ENCODE data around the gene KIAA1549. TPM values are rescaled to one million over a fixed set of nuclear protein-coding genes. Genes with fewer than 3 reads are reported as not detected.
"Not testable (repeated sequence)": the region's sequence is repeated elsewhere in the genome, so short reads cannot be mapped to it uniquely, and the experiment has no call there.

KIAA1549 gene
- total RNA-seq, 1 donor = 5.1 TPM

DNA sequence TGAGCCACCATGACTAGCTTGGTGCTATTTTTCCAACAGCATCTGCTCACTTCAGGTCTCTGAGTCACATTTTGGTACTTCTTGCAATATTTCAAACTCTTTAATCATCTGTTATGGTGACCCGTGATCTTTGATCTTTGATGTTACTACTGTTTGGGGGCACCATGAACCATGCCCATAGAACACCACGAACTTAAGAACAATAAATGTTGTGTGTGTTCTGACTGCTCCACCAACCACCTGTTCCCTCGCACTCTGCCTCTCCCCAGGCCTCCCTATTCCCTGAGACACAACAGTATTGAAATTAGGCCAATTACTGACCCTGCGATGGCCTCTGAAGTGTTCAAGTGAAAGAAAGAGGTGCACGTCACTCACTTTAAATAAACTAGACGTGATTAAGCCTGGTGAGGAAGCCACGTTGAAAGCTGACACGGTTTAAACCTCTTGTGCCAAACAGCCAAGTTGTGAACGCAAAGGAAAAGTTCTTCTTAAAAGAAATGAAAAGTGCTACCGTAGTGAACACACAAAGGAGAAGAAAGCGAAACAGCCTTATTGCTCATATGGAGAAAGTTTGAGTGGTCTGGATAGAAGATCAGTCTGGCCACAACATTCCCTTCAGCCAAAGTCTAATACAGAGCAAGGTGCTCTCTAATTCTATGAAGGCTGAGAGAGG is 156.0 kb downstream of the KIAA1549 start:
- no peak for DNase-seq (ENCODE audit: low read depth in 2 of 3, low spot score in 2 of 3)

GRCh38 chr7:138822867-138823535 is 158.2 kb downstream of the KIAA1549 start:
- DNase-seq (ENCODE audit: low read depth in 2 of 3, low spot score in 2 of 3) = no peak

DNA sequence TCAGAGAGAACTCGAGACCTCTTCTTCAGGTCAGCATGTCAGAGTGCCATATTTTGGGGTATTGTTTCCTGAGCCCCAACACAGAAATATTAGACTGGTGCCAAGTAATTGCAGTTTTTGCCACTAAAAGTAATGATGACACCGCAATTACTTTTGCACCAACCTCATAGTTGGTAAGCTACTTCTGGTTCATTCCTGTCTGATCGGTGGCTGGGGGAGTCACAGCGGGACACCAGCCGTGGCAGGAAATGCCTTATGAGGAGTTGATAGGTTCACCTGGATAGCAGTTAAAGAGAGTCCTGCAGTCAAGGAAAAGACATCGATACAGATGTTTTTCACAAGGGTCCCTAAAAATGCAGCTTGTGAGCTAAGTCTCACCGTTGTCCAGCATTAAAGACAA is 159.3 kb downstream of the KIAA1549 start:
- DNase-seq (ENCODE audit: low read depth in 2 of 3, low spot score in 2 of 3) = no peak

DNA sequence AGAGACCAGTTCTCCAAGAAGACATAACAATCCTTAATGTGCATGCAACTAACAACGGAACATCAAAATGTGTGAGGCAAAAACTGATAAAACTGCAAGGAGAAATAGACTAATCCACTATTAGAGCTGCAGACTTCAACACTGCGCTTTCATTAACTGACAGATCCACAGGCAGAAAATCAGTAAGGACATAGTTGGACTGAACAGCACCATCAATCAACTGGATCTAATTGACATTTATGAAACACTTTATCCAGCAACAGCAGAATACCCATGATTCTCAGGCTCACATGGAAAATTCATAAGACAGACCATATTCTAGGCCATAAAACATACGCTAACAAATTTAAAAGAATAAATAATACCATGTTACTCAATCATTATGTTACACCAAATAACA is 161.6 kb downstream of the KIAA1549 start:
- no peak for DNase-seq (ENCODE audit: low read depth in 2 of 3, low spot score in 2 of 3)

DNA sequence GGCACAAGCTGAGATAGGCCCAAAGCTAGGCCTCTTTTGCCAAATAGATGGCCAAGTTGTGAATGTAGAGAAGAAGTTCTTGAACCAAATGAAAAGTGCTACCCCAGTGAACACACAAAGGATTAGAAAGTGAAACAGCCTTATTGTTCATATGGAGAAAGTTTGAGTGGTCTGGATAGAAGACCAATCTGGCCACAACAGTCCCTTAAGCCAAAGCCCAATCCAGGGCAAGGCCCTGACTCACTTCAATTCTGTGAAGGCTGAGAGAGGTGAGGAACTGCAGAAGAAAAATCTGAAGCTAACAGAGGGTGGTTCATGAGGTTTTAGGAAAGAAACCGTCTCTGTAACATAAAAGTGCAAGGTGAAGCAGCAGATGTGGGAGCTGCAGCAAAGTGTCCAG is 164.5 kb downstream of the KIAA1549 start:
- no peak for DNase-seq (ENCODE audit: low read depth in 2 of 3, low spot score in 2 of 3)

DNA sequence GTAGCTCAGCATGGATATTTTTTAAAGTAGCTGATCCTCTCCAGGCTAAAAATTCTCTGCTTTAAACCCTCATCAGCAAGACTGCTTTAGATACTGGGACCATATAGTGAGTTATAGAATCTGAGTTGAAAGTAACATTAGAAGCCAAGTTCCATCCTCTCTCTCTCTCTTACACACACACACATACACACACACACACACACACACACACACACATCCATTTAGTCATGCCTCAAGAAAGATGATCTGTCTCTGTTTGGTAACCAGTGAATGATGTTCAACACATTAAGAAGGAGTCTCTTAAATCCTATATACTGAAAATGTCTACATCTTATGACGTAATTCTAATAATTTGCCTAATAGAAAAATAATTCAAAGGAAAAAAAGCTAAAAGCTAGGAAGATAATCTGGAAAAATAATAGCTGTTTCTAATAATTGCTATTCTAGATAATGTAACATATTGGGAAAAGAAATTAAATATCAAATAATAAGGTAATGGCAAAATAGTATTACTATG is 166.3 kb downstream of the KIAA1549 start:
- no peak for DNase-seq (ENCODE audit: low read depth in 2 of 3, low spot score in 2 of 3)

DNA sequence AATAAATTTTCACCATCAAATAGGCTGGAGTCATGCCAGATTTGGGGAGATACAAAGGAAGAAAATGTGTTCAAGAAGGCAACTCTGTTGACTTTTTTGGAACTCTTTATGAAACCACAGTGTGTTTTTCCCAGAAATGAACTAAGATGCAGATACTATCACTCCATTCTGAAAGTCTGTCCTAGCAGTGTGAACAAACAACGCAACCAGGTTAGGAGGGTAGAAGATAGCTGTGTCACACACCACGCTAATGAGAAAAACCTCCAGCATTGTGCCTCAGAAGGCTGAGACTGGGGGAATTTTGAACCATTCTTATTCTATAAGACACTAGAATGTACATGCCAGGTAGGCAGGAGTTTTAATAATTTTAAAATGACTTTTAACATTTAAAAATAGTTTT is 167.2 kb downstream of the KIAA1549 start:
- no peak for DNase-seq (ENCODE audit: low read depth in 2 of 3, low spot score in 2 of 3)

DNA sequence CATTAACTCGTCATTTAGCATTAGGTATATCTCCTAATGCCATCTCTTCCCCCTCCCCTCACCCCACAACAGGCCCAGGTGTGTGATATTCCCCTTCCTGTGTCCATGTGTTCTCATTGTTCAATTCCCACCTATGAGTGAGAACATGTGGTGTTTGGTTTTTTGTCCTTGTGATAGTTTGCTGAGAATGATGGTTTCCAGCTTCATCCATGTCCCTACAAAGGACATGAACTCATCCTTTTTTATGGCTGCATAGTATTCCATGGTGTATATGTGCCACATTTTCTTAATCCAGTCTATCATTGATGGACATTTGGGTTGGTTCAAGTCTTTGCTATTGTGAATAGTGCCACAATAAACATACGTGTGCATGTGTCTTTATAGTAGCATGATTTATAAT is 169.9 kb downstream of the KIAA1549 start:
- DNase-seq (ENCODE audit: low read depth in 2 of 3, low spot score in 2 of 3) = not testable (repeated sequence)

- no peak for DNase-seq (ENCODE audit: low read depth in 2 of 3, low spot score in 2 of 3)
Observed at GRCh38 chr7:138809346-138809745, 171.8 kb downstream of the KIAA1549 start.

DNA sequence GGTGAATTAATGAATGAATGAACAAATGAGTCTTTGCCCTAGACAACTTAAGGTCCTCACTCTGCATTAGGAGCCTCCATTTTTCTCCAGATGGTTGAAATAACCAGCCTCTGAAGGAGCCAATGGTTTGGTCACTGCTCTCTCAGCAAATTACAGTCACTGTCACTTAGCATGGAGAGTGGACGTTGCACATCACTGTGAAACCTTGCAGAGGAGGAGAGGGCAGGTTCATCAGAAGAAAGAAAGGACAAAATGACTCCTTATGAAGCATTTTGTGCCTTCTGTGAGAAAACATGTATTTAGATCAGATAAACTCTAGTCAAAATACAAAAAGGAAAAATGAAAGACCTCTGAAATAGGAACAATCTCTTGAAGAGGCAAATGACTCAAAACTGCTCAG is 176.6 kb downstream of the KIAA1549 start:
- DNase-seq (ENCODE audit: low read depth in 2 of 3, low spot score in 2 of 3) = no peak

DNA sequence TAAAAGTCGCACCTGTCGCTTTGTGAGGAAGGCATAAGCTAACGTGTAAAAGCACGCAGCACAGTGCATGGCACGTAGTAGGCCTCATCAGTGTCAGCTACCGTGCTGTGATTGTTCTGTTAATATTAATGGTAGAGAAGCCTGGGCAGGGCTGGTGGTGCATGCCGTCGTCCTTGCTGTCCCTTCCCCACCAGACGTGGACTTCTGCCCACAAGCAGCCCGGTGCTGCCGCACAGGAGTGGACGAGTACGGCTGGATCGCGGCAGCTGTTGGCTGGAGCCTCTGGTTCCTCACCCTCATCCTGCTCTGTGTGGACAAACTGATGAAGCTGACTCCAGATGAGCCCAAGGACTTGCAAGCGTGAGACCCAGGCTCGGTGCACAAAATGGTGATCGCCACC is 178.5 kb downstream of the KIAA1549 start:
- DNase-seq (ENCODE audit: low read depth in 2 of 3, low spot score in 2 of 3) = no peak

- no peak for DNase-seq (ENCODE audit: low read depth in 2 of 3, low spot score in 2 of 3)
Observed at GRCh38 chr7:138801256-138801655, 179.9 kb downstream of the KIAA1549 start.

GRCh38 chr7:138799336-138800000 is 181.7 kb downstream of the KIAA1549 start:
- no peak for DNase-seq (ENCODE audit: low read depth in 2 of 3, low spot score in 2 of 3)

DNA sequence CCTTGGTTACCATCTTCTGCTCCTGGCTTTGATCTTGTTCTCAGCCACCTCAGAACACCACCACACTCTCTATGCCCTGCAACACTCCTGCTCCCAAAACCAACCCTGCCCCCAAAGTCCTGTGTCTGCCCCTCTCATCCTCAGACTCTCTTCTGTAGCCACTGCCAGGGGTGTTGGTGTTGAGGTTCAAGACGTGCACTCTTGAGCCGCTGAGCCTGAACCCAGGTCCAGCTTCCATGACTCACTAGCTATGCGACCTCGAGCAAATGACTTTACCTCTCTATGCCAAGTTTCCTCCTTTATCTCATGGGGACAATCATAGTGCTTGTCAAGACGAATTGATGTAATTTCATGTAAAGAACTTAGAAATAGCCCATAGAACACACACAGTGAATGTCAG is 182.4 kb downstream of the KIAA1549 start:
- DNase-seq (ENCODE audit: low read depth in 2 of 3, low spot score in 2 of 3) = no peak

DNA sequence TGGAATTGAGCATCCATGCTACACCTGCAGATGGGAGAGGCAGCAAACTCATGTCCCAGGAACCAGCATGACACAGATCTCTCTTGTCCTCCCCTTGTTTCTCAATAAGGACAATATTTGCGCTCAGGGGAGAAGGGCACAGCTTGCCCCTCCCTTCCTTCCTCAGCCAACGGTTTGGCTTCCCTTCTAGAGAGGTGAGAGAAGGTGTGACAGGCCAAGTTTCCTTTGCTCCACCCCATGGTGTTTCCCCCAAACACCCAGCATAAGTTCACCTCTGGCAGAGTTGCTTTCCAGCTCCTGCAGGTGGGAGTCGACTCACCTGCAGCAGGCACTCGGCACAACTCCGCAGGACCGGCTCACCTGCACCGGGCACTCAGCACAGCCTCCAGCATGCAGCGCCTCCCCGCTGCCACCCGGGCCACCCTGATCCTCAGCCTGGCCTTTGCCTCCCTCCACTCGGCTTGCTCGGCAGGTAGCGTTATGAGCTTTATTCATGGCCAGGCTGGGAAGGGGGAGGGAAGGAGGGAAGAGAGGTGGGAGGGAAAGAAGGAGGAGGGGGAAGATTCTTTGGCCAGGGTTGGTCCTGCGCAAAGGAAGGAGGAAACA is 183.4 kb downstream of the KIAA1549 start, which contains the start of the genes ATP6V0A4 and TMEM213:
Gene ATP6V0A4 (minus strand): TSS at position 482 of the 606 bp plus-strand sequence. CDS start 26,949 bp downstream, outside the sequence.
Gene TMEM213 (plus strand): TSS at position 280 of the 606 bp plus-strand sequence. CDS start 111 bp downstream, at position 391.
- DNase-seq (ENCODE audit: low read depth in 2 of 3, low spot score in 2 of 3) = no peak

- not testable (repeated sequence) for DNase-seq (ENCODE audit: low read depth in 2 of 3, low spot score in 2 of 3)
Observed at GRCh38 chr7:138797046-138797445, 184.1 kb downstream of the KIAA1549 start.

GRCh38 chr7:138796038-138796615 is 185.1 kb downstream of the KIAA1549 start:
- DNase-seq (ENCODE audit: low read depth in 2 of 3, low spot score in 2 of 3) = no peak

DNA sequence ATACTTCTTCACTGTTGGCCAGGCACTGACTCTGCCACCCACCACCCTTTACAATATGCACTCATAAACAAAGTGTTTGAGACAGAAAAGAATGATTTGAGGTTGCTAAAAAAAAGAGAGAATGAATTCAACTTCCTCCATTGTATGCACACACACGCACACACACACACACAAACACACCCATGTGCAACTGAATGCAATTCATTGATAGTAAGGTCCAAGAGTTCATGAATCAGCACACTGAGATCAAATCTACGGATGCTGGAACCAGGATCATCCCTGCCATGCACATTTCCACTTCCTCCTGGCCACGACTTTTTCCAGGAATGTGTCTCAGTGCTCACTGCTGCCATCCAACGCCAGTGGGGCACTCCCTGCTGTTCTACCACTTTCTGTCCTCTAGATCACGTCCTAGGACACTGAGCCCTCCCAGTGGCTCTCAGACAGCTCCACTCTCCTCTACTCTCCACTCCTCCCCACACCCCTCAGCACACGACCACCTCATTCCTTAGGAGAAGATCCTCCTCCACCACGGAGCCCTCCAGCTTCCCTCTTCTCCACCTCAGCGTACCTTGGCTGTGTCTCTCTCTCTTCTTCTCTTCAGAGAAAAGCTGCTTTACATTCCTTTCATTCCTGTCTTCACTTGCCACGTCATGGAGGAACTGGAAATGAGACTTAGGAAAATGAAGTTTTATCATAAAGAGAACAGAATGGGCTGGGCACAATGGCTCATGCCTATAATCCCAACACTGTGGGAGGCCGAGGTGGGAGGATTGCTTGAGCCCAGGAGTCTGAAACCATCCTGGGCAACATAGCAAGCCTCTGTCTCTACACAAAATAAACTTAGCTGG is 195.4 kb downstream of the KIAA1549 start:
- peak in 1 of 3 donors; percentile 5 for DNase-seq (ENCODE audit: low read depth in 2 of 3, low spot score in 2 of 3)

DNA sequence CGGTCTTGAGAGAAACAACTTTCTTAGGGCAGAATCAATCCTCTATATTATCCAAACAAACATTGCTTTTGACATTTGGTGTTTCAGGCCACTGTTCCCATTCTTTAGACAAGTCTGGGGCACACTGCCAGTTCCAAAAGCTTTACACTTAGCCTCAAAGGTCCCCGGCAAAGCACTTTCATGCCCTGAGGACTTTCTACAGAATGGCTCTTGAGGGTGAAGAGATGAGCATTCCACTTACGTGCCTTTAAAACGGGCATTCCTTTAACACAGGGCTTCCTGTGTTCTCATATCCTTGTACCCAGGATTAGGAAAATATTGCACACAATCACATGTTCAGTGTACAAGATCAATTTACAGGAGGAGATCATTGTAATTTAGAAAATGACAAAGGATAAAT is 196.5 kb downstream of the KIAA1549 start:
- no peak for DNase-seq (ENCODE audit: low read depth in 2 of 3, low spot score in 2 of 3)

All from hematopoietic multipotent progenitor cell (in vitro differentiated cells).